HuH-7 (cell line): ENCODE data around the gene CR1.
"Not testable (repeated sequence)": the region's sequence is repeated elsewhere in the genome, so short reads cannot be mapped to it uniquely, and the experiment has no call there.

Experiments
- DNase-seq: peaks from one replicate; pipeline ENCODE4 v3.0.0; 2011; ENCODE audit warnings: low spot score

Gene CR1

DNA sequence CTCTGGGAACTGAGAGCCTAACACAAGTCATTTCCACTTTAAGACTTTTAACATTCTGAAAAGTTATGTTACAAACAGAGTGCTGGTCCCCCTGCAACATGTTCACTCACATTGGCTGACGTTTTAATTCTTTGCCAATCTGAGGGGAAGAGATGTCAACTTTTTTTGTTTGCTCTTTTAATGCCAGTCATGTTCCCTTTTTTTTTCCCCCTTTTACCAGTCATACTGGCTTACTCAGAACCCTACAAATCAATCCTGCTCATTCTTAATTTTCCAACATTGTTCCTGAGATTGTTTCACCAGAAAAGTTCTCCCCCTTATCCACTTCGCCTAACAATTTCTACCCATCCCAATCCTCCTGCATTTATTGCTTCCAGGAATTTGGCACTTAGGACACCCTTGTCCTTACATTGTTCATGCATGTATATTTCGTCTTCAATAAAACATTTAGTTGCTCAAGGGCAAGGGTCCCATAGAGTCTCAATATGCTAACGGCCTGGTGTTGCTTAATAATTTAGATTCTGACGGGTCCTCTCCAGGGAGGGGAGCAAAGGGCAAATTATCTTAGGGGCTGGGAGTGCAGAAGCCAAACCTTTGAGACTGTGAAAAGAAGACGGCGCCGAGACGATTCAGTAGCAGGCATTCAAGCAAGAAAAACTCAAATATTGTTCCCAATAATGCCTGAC is 148.4 kb downstream of the CR1 start:
- no peak for DNase-seq

DNA sequence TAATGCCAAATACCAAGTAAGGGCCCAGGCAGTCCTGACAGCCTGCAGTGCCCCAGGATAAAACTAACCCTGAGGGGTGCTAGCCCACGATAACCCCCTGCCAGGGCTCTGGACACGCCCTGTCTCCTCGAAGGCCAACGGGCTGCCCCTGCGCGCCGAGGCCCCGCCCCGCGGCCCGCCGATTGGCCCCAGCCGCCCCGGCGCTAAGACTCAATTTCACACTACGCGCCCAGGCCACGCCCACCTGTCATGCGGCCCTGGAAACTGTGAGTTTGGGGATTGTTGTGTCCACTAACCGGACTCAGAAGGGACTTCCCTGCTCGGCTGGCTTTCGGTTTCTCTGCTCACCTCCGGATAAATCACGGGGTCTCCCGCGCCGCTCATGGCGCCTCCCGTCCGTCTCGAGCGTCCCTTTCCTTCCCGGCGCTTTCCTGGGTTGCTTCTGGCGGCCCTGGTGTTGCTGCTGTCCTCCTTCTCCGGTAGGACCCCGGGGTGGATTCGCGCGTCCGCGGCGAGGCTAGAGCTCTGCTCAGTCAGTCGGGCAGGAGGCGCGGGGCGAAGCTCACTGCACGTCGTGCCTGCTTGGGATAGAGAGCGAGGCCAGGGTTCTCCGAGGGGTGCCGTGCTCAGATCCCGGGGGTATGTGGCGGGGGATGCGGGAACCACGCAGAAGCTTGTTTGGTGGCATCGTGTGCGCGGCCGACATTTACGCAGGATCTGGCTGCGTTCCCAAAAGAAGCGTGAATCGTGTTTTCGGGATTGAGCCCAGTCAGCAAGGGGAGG is 149.1 kb downstream of the CR1 start, which contains the start of gene CR1L:
Gene CR1L (plus strand): TSS at position 282 of the 783 bp plus-strand sequence. CDS start 101 bp downstream, at position 383.
- DNase-seq: no peak

DNA sequence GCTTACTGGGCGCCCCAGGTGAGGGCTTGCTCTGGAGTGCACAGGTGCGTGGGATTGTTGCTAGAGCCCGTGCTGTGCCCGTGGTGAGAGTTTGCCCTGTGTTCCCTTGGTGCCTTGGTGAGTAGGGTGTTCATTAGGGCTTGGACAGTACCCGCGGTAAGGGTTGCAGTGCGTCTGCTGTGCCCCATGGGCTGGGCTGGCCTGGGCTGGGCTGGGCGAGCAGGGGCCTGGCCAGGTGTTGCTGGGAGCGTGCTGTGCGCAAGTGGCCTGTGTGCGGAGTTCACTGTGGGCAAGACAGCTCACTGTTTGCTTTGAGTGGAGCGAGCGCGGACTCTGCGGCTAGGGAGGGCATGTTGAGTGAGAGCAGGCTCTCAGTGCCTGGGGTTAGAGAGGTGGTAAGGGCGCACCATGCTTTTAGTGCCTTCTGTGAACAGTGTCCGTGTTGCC is 149.7 kb downstream of the CR1 start:
- DNase-seq: no peak

DNA sequence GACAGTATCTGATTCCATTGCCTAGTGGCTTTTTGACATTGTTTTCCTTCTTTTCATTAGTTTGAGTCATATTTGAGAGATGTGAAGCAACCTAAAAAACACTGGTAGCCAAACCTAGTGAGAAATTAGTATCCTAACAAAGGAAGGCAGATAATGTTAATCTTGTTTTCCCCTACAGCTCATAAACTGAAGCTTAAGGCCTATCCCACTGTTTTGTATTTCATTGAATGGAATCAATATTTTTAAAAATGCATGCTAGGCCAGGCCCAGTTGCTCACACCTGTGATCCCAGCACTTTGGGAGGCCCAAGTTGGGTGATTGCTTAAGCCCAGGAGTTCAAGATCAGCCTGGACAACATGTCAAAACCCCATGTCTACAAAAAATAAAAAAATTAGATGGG is 150.2 kb downstream of the CR1 start:
- no peak for DNase-seq

DNA sequence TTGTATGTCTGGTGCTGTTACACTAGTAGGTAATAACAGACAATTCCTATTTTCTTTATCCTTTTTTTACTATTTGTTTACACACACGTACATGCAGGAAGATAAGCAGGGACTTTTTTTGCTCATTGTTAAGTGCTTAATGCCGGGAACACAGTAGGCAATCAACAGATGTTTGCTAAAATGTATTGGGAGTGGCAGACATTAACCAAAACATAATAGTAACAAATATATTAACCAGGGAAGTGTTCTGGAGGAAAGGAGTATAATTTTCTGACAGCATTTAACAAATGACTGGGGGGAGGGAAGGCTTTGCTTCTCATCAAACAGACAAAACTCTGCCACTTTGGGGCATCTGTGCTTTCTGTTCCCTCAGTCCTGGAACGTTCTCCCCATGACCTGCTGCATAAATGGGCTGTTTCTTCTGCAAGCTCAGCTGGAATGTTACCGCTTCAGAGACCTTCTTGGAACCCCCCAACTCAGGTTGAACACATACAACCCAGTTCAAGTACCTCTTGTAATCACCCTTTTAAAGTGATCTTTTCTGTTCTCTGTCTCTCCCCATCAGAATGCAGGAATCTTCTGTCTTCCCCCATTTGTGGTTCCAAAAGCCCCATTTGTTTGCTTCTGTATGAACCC is 151.1 kb downstream of the CR1 start:
- no peak for DNase-seq

DNA sequence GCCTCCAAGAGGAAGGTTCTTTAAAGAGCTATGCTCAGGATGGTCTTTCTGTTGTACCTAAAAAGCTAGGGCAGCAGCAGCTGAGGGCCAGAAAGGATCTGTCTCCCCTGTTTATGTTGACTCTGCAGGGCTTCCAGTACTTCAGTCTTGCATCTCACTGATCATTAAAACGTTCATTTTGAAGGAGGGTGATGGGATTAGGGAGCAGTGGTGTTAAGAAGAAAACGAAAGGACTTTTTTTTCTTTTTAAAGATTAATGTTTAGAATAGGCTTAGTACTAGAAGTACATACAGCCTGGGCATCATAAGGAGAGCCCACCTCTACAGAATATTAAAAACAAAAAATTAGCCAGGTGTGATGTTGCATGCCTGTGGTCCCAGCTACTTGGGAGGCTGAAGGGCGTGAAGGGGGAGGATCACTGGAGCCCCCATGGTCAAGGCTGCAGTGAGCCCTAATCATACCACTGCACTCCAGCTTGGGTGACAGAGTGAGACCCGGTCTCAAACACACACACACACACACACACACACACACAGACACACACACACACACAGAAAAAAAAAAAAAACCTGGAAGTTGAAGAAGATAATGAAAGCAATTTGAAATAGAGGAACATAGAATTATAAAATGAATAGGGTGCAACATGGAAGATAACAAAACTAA is 151.8 kb downstream of the CR1 start:
- no peak for DNase-seq

DNA sequence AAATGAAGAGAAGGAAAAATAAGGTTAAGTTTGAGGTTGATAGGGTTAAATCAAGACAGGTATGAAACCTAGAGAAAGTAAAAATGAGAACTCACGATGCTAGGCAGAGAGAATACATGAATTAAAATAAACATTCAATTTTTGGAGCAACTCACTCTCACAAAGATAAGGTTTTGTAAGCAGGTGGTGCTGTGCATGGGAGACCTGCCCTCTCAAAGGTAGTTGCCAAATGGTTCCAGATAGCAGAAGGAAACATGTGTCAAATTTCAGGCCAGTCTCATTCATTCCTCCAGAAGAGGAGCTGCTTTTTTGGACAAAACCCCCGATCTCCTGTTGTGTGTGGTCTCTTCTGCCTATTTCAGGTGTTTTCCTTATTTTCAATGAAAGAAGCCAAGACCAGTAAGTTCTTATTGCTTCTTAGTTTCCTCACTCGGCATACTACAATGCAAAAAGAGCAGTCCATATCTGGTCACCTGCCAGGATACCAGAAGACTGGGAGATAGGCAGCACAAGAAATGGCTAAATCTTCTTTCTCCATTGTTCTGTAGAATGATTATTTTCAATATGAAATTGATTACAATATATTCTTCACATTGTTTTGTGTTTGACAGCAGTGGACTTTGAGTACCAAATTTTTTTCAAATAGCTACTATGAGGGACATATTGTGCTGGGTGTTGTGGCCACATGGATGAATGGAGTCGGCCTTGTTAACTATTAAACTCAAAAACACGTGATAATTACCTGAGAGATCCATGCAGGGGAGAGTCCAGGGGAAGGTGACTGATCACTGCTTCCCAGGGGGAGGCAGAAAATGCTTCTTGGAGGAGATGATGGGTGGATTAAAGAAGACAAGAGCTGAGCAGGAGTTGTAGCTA is 152.6 kb downstream of the CR1 start:
- DNase-seq: no peak

DNA sequence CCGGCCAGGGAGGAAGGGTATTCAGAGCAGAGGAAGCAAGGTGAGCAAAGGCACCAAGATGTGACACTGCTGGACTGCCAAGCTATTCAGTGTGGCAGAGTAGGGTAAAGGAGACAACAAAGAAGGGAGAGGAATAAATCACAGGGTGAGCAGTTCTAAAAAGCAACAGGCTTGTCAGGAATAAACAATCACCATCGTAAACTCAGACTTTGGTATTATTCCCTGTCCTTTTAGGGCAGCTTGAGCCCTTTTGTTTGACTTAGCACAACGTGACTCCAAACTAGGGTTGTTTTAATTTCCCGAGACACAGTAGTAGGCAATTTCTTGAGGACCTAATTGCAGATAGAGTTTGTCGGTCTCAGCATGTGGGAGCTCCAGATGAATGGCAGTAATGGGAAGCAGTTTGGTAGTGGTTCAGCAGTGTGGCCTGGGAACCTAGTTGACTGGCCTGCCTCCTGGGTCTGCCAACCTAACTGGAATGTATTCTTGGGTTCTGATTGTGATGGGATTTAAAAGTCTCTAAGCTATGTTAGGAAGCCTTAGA is 153.3 kb downstream of the CR1 start:
- DNase-seq: no peak

DNA sequence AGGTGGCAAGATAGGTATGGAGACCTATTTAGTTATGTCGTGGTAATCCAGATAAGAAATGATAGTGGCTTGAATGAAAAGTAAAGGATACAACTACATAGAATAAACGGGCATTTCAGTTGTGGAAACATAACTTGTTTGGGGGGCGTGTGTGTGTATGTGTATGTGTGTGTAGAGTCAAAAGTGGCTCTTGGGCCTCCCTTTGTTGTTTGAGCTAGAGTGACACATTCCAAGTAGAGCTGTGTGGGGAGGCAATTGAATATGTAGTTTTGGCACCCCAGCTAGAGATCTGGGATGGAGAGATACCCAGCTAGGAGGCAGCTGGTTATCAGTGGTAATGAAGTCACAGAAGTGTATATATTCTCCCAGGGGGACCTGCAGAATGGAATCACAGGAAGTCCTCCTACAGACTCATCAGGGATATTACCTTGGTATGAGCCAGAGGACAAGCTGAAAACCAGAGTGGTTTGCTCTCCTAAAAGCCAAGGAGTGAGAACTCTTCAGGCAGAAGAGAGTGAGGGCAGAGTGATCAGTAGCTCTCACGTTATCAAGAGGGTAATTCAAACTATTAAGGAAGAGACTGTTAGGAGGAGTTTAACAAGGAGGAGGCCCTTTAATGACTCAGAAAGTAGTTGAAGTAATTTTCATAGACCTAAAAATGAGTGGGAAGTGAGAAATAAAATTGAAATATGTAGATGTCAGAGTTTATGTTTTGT is 154.1 kb downstream of the CR1 start:
- no peak for DNase-seq

DNA sequence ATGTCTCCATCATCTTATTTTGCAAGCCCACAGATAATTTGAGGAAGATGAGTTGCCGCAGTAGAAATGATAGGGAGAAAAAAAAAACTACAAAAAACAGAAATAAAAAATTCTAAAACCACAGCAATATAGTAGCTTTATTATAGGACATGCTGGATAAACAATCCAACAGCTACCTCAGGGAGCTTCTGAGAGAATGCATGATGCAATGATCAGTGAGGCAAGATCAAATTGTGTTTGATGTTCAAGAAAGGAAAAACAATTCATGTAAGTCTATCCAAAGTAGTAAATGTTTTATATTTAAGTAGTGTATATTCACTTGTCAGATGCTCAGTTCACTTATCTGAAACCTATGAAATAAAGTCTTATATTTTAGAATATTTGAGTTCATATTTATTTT is 155.6 kb downstream of the CR1 start:
- DNase-seq: no peak

DNA sequence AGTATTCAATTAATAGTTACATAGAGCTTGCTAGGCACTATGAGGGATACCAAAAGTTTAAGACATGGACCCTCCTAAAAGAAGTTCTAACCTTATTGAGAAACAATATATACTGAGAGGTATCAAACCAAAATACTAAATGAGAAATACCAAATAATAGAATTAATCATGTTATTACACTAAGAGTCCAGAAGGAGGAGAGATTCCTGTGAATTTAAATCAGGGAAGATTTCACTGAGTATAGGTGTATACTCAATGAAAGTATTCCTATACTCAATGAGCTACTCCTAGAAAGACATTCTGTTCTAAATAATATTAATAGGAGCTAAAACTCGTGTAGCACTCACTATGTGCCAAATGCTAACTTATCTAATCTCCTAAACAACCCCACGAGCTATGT is 158.4 kb downstream of the CR1 start:
- DNase-seq: no peak

DNA sequence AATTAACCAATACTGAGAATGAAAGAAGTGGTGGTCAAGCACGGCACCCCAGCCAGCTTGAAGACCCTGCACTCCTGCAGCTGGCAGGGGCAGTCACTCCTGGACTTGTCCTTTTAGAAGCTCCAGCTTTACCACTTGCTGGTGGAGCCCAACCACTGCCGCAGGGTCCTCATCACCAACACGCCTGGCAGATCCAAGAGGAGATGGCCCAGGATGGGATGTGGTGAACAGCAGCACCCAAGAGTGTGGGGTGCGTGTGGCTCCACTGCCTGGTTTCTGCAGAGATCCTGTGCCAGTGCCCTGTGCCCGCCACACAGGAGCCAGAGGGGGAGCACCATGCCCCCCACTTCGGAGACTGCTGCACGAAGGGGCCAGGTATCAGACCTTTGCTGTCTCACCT is 162.5 kb downstream of the CR1 start:
- DNase-seq: no peak

DNA sequence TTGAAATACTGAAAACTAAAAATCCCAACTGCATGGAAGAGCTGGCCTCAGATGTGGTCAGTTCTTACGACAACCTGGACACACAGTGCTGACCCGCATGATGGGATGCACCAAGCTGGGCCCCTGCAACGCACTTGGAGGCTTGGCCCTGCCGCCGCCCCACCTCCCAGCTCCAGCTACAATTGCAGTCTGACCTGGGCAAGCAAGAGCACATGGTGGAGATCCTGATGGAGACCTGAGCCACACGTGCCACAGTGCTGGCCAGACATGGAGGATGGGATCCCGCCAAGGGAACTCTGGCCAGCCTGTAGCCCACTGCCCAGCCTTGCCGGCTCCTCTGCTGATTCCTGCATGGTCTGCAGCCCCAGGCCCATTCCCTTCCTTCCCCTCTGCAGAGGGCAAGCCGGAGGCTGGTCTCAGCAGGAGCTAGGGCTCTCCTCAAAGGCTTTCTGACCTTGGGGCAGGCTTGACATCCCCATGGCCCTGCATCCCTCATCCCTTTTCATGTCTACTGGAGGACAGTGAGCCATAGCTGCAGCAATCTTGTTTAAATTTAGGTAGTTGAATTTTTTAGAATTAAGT is 163.0 kb downstream of the CR1 start:
- no peak for DNase-seq

DNA sequence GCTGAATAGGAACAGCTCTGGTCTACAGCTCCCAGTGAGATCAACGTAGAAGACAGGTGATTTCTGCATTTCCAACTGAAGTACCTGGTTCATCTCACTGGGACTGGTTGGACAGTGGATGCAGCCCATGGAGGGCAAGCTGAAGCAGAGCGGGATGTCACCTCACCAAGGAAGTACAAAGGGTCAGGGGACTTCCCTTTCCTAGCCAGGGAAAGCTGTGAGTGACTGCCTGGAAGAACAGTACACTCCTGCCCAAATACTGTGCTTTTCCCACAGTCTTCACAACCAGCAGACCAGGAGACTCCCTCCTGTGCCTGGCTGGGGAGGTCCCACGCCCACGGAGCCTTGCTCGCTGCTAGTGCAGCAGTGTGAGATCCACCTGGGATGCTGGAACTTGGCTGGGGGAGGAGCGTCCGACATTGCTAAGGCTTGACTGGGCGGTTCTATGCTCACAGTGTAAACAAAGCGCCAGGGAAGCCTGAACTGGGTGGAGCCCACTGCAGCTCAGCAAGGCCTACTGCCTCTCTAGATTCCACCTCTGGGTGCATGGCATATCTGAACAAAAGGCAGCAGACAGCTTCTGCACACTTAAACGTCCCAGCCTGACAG is 163.7 kb downstream of the CR1 start:
- DNase-seq: no peak

DNA sequence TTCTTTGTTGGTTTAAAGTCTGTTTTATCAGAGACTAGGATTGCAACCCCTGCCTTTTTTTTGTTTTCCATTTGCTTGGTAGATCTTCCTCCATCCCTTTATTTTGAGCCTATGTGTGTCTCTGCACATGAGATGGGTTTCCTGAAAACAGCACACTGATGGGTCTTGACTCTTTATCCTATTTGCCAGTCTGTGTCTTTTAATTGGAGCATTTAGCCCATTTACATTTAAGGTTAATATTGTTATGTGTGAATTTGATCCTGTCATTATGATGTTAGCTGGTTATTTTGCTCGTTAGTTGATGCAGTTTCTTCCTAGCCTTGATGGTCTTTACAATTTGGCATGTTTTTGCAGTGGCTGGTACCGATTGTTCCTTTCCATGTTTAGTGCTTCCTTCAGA is 165.5 kb downstream of the CR1 start:
- DNase-seq: not testable (repeated sequence)

DNA sequence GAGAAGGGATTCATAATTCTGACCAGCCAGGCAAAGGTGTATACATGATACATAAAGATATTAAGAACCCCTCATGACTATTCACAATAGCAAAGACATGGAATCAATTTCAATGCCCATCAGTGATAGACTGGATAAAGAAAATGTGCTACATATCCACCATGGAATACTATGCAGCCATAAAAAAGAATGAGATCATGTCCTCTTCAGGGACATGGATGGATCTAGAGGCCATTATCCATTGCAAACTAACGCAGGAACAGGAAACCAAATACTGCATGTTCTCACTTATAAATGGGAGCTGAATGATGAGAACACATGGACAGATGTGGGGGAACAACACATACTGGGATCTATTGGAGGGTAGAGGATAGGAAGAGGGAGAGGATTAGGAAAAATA is 170.4 kb downstream of the CR1 start:
- no peak for DNase-seq

DNA sequence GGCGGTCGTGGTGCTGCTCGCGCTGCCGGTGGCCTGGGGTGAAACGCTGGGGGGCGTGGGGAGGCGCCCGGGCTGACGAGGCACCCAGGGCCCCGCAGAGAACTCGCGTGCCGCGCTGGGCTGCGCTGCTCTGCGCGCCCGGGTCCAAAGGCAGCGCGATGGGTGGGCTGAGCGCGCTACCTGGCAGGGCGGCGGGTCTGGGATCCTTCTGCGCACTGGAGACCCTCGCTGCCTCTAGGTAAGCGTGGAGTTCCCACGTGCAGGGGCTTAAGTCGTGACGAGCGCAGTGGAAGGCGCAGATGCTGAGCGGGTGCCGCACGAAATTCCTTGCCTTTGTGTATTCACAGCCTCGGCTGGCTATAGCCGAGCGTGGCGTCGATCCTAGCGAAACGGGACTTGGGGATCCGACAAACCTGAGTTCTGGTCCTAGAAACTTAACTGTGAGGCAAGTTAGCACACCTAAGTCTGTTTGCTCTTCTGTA is 173.6 kb downstream of the CR1 start:
- no peak for DNase-seq

DNA sequence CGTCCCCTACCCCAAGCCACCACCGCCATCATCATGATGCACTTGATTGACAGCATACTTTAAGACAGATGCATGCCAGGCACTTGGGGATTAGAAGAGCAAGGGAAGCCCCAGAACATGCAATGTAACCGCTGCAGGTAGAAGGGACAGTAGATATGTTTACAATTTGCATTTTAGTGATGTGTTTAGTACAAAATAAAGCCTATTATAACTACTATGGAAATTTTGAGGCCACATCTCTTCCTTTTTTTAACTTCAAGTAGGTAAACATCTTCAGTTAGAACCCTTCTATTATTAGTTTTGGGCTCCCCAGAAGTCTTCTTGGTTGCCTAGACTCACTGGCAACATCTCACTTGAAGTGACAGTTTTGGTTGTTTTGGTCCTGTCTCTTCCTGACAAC is 174.2 kb downstream of the CR1 start:
- DNase-seq: no peak

DNA sequence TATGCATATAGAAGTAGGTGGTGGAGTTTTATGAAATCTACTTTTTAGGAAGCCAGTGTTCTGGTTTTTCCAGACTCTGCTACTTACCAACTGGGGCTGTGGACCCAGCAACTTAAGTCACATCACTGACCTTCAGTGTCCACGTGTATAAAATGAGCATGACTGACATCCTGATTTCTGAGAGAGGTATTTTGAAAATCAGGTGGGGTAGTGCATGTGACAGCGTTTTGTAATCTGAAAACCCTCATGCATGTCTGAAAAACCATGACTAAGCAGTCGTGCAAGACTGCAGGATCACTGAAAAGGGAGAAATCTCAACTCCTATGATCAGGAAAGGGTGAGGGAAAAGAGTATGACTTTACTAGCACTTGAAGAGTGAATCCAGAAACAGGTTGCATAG is 175.0 kb downstream of the CR1 start:
- no peak for DNase-seq
